Stimulated activated CD8-positive, alpha-beta memory T cell treated with anti-CD3 and anti-CD28 coated beads, Interleukin-12 subunit alpha, Interleukin-12 subunit beta, amount 100 ng/mL, for 1 hour (primary cell): ENCODE measurements around the gene ANK3.

ENCODE experiments used
- DNase-seq: peaks from one replicate; pipeline ENCODE4 v3.0.0-alpha.2; 2020; ENCODE audit warnings: low read depth

The ANK3 gene

GRCh38 chr10:60031183-60031582 is 358.5 kb downstream of the ANK3 start:
- DNase-seq = no peak

DNA sequence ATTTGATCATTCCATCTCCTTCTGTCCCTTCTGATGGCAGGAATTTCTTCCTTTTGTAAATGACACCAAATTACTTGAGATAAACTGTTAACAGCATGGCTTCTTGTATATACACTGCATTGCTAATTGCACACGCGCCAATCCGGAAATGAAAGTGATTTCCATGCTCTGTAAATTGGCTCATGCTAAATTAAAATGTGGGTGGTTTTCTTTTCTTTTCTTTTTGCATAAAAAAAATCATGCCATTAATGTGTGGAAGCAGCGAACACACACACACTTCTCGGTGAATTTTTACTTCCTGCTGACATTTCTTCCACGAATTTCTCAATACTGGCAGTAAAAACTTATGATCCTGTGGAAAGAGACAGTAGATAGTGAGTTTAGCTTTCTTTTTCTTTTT is 360.2 kb downstream of the ANK3 start:
- no peak for DNase-seq

- DNase-seq = no peak
Measured at GRCh38 chr10:60028081-60028480, 361.6 kb downstream of the ANK3 start.

- DNase-seq = no peak
Measured at GRCh38 chr10:60025279-60025678, 364.4 kb downstream of the ANK3 start.

GRCh38 chr10:60024506-60024905 is 365.2 kb downstream of the ANK3 start:
- DNase-seq = no peak

DNA sequence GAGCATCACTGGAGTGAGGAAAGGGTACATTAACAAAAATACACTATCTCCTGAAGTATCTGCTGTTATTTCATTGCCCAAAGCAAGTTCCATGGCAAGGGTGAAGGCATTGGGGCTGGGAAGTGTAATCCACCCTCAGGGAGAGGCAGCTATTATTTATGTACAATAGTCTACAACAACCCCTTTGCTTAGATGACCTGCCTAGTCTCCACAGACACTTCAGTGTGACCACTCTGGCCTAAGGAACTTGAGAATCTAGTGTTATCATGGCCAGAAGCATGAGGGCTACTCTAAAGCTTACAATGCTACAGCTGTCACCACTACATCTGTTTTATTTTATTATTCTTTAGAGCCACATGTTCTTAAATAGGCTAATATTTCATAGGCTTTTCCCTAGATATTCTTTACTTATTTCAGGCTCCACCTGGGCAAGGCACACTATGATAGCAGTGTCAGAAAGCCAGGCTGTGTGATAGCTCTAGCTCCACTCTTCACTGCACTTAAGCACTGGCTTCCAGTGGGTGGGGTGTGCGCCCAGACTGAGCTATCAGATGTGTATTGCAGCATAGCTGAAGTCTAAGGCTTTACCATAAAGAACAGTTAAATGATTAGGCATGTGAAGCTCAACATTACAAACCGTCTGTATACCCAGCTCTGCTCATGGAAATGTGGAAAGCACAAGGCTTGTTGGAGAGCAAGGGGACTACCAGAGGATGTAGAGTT is 366.4 kb downstream of the ANK3 start:
- DNase-seq = no peak

GRCh38 chr10:60021361-60021760 is 368.3 kb downstream of the ANK3 start:
- DNase-seq = no peak

DNA sequence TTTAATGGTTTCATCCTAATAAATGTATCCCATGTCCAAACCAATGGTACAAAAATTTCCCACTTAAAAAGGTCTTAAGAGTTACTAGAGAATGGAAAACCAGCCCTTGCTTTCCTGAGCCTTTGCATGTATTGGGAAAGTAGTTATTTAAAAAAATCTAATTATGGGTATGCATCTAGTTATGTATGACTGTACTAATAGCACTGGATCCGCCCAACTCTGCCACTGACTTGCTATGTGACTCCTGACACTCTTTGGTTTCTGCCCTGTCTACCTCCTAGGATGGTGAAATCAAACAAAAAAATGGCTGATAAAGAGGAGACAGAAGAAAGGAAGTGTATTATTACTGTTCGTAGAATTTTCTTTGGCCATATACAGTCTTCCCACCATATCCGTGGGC is 372.9 kb downstream of the ANK3 start:
- DNase-seq = no peak

- DNase-seq = no peak
Measured at GRCh38 chr10:60009710-60010383, 379.8 kb downstream of the ANK3 start.

GRCh38 chr10:60009276-60009675 is 380.4 kb downstream of the ANK3 start:
- no peak for DNase-seq

DNA sequence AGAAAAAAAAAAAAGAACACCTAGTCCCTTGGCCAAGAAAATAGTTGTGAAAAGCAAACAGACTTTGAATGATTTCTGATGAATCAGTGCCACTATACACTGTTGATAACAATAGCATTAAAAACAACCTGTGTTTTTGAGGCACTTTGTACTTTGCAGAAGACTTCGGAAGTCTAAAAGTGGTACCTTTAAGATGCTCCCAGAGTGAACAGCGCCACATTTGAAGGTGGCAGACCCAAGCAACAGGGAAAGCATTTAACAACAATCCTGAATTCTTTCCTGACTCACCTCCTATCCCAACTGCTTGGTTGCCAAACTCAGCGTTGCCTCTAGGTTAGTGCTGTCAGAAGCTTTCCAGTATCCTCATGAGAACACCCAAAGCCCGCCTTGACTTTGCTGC is 380.9 kb downstream of the ANK3 start:
- no peak for DNase-seq

GRCh38 chr10:60006062-60006461 is 383.6 kb downstream of the ANK3 start:
- no peak for DNase-seq

- DNase-seq = no peak
Measured at GRCh38 chr10:60003651-60004523, 385.8 kb downstream of the ANK3 start.

- no peak for DNase-seq
Measured at GRCh38 chr10:60000747-60001146, 388.9 kb downstream of the ANK3 start.

DNA sequence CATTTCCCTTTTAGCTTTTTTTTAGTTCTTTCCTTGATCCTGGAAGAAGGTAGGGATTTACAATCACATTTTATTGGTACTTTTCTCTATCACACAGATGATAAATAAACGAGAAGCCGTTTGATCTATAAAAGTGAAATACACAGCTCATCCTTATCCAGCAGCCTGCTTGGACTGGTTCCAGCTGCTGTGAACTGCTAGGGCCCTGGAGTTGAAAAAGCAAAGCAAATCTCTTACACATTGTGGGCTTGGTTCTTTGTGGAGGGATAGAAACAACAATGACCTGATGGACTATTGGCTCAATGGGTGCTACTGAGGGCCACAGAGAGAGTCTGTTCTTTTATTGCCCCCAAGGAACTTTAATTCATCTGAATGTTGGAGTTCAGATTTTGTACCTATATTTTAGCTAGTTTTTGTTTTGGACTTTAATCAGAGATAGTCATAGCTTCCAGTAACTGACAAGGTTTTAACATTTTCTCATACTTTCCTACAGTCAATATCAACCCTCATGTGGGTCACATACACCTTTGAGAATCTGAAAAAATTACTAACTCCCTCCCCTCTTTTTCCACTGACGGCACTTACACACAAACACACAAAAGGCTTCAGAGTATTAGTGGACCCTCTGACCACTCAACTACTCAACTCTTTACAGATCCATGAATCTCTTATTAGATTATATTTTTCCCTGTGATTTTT is 391.7 kb downstream of the ANK3 start:
- no peak for DNase-seq

DNA sequence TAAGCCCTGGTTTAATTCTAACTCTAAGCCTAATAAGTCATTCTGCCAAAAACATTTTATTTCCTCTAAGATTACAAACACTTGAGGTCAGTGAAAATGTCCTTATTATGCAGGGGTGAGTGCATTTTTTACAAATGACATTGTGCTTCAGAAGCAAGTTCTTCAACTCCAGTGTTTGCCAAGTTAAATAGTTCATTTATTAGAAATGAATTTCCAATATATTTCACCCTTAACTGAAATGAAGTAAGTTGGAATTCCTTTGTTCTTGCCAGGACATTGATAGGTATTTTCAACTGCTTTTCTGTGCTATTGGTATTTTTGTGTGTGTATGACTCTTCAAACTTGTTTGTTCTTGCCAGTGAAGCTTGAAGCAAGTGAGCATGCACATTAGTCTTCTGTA is 393.8 kb downstream of the ANK3 start:
- DNase-seq = no peak

DNA sequence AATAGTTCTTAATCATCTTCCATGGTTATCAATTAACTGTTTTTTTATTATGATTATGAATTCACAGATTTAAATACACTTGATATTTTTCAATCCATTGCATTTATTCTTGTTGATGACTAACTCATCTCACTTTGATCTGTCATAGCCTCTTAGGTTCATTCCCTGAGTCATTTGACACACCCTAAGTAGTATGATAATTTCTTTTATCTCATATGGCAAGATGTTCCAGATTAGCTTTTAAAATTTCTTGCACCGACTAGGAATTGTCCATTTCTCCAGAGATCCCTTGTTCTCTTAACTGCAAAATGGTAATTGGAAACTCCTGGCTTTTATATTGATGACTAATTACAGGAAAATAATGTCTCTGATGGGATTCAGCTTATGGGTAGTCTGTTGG is 395.7 kb downstream of the ANK3 start:
- no peak for DNase-seq

GRCh38 chr10:59991661-59992060 is 398.0 kb downstream of the ANK3 start:
- no peak for DNase-seq

DNA sequence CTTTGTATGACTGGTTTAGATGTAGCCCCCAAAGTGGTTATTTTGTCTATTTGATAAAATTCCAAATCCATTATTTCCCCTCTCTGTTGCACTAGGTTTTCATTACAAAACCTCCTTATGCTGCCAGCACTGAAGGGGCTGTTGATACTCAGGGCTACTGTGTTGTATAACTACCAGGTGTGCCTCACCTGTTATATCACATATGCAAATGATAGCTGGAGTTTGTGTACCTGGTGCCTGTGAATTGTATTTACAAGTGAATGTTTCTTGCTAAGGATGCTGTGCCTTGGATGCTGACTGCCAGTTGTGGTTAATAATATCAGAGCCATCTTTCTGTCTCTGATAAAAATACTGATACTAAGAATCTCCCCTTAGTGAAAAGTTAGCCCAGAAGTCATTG is 398.6 kb downstream of the ANK3 start:
- no peak for DNase-seq

DNA sequence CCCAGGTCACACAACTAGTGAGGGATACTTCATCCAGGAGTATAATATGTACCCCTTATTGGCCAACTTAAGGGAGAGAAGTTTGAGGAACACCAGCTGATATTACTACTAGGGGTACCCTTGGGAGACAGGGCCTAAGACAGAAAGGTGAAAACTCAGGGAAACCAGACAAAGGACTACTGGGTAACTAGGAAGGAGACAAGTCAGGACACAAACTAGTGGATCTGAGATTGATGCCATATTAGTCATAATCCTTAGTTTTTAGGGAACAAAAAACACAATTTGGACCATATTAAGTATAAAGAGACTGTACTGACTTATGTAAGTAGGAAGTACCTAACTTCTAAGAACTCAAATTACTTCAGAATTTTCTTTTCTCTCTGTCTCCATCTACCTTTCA is 404.0 kb downstream of the ANK3 start:
- DNase-seq = no peak

- no peak for DNase-seq
Measured at GRCh38 chr10:59984415-59984814, 405.3 kb downstream of the ANK3 start.

- no peak for DNase-seq
Measured at GRCh38 chr10:59980356-59980755, 409.3 kb downstream of the ANK3 start.
